ENCODE measurements around the gene C1QTNF2.

The C1QTNF2 gene

DNA sequence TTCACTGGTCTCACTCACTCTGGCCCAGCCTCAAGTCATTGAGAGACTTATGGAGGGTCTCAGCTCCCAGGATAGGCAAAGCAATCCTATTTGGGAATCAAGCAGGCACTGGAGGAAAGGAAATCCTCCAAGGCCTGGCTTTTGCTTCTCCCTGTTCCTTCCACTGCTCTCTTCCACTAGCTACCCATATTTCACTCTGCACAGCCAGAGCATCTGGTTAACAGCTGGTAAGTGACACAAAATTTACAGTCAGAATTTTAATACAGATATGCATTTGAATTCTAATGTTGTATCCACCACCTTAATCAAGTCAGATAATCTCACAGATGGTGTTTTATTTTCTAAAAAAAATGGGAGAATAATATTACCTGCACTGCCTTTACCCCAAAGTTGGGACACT, 868 bp upstream of the C1QTNF2 start:
- no peak for DNase-seq (ENCODE audit: low read depth)

DNA sequence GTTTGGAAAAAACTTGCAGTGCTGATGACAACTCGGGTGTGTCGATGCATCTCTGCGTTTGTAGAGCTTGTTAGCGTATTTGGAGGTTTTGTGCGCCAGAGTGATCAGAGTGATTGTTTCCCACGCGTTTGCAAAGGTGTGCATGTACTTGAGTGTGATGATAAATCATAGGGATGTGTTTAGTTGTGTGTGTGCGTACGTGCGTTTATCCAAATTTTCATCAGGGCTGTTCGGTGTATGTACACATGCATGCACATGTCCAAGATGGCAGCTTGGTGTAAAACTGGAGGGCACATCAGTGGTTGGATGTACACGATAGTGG, 248 bp upstream of the C1QTNF2 start:
- no peak for DNase-seq (ENCODE audit: low read depth)

DNA sequence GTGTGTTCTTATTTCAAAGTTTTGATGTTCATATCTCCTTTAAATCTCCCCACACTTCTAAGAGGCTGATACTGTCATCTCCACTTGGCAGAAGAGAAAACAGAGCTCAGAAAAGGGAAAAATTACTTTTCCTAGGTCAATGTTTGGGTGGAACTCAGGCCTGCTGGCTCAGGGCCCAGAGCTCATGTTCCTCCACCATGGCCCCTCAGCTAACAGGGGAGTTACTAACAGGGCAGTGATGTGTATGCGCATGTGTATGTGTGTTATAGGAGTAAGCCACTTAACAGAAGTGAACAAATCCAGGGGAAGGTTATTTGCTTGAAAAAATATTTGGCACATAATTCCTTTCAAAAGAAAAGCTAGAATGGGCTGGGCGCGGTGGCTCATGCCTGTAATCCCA, 2.5 kb downstream of the C1QTNF2 start:
- DNase-seq (ENCODE audit: low read depth) = no peak

DNA sequence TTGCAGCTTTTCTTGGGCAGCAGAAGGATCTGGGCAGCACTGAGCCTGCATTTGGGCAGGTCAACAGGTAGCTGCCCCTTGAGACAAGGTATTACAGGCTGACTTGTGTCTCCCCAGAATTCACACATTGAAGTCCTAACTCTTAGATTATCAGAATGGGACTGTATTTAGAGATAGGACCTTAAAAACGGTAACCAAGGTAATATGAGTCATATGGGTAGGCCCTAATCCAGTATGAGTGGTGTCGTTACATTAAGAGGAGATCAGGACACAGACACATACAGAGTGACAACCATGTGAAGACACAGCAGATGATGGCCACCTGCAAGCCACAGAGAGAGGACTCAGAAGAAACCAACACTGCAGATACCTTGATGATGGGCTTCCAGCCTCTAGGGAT, 3.2 kb downstream of the C1QTNF2 start:
- DNase-seq (ENCODE audit: low read depth) = no peak

DNA sequence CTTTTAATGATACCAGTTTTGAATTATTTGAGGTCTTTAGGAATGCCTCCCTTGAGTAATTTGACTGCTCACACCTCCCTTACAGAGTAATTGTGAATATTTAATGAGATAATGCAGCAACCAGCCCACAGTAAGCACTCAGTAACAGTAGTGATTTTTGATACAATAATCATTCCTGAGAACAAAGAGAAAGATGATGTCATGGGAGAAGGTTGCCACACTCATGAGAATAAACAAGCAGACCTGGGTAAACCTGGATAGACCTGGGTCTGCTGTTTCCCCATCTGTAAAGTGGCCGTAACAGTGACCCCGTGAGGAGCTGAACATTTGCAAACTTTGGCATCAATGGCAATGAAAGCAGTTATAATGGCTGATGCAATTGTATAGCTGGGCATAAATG, 4.2 kb downstream of the C1QTNF2 start:
- no peak for DNase-seq (ENCODE audit: low read depth)

DNA sequence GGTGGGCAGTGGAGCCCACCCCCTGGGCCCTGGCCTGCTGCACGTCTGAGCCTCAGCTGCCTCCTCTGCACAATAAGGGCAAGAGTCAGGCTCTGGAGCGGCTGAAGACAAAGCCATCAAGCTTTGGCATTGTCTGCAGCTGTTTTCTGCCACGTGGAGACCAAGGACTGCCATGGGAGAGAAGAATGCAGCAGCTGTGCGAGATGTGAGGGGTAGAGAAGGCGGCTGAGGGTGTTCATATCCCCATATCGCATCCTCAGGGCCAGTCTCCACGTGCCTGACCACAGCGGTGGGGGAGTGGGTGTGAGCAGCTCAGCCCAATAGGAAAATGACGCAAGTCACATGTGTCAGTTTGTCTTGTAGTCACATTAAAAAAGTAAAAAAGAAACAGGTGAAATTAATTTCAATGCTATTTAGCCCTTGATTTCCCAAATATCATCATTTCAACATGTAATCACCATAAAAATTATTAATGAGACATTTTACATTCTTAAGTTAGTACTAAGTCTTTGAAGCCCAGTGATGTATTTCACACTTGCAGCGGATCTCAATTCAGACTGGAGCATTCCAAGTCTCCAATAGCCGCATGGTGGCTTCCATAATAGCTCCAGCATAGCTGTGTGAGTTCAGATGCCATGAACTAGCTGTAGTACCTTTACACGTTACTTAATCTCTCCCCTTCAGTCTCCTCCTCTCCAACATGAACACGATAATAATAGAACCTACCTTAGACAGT, 6.6 kb downstream of the C1QTNF2 start:
- DNase-seq (ENCODE audit: low read depth) = no peak

DNA sequence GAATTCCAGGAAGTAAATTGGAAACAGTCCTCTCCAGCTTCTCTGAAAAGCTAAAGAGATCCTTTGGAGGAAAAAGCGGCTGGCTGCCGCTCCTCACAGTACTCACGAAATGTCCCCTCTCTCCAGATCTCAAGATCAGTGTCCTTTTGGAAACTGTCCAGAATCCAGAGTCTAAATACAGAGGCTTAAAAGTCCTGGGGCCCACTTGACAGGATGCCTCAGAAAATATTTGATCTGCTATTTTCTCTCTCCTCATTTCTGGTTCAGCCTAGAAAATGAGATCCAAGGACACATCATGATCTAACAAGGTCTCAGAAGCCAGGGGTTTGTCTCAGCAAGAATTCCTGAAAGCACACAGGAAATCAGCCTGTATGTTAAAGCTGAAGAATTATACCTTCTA, 7.2 kb downstream of the C1QTNF2 start:
- no peak for DNase-seq (ENCODE audit: low read depth)

DNA sequence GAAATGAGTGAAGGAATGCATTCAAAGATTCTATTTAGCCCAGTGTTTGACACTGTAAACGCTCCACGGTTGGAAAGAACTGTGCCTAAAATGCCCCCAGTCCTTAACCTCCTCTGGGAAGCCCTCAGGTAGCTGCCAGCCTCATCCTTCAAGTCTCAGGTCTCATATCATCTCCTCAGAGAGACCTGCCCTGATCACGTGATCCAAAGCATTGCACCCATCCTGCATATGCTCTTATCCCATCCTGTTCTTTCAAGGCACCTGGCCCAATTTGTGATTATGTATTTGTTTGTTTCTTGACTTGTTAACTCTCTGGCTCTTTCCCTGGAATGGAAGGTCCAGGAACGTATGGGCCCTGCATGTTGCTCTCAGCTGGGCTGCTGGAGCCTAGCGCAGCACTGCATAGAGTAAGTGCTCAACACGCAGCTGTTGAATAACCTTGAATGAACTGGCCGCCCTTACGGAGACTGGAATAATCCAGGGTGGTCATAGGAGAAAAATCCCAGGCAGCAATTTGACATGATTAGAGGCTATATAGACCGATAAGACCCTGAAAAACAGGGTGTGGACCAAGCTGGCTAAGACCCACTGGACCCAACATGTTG, 8.7 kb downstream of the C1QTNF2 start:
- no peak for DNase-seq (ENCODE audit: low read depth)

DNA sequence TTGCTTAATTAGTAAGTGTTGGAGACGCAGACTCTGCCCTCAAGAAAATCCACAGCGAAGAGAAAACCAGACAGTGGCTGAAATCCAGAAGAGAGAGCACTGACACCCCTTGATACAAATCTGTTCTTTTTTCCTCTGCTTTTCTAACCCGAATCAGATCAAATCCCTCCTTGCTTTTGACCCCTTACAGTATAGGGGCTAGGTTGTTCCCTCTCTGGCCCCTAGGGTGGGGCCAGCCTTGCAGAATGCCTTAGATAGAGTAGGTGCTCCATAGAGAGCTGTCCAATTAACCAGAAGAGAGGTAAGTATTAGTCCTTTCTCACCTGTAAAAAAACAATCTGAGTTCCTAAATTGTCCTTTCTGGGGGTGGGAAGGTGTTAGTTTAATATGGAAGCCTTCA, 10.1 kb downstream of the C1QTNF2 start:
- no peak for DNase-seq (ENCODE audit: low read depth)

DNA sequence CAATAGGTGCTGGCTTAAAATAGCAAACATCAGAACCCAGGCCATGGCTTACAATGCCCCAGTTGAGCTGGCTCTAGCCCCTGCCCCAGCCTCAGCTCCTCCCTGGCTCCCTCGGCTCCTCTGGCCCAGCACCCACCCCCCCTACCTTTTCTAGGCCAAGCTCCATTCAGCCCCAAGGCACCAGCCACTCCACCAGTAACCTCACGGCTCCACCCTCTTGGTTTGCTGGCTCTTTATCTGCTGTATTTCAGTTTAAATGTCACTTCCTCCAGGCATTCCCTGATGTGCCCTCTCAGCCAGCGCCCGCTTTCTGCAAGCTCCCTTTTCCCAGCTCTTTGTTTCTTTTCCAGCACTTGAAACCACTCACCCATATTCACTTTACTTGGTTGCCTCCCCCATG, 10.6 kb downstream of the C1QTNF2 start:
- DNase-seq (ENCODE audit: low read depth) = no peak

DNA sequence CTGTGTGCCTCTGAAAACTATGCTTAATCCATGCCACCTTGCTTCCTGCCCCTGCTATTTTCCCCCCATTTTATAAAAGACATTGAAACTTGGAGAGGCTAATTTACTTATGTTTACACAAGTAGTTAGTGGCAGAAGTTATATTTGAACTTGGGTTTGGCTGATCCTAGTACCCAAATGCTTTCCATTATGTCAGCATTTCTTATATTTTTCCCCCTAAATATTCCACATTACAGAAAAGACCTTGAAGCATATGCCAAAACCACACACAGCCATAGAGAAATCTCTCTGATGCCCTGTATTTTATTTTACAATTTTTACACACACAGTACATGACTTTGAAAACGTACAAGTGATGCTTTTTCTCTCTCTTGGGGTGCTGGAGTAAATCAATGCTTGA, 11.2 kb downstream of the C1QTNF2 start:
- no peak for DNase-seq (ENCODE audit: low read depth)

DNA sequence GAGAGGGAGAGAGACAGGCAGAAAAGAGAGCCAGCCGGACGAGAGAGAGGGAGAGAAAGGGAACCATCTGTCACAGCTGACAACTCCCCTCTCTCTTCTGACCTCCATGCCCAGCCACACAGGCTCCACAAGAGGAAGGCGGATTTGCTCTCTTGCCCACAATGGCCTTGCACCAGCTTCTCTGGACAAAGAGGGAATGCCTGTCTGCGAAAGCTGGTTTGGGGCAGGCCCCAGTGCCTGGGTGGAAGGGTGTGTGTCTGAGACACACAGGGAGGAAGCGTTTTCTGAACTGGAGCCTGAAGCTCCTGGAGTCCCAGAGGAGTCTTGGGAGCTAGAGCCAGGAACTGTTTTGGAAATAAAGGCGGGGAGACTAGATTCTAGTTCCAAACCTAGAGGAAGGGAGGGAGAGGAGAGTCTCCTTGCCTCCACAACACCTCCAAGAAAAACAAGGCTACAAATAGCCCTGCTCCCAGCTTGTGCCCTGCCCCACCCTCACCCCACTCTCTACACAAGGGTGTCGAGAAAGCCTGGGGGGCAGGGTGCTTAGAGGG, 12.5 kb downstream of the C1QTNF2 start:
- no peak for DNase-seq (ENCODE audit: low read depth)

DNA sequence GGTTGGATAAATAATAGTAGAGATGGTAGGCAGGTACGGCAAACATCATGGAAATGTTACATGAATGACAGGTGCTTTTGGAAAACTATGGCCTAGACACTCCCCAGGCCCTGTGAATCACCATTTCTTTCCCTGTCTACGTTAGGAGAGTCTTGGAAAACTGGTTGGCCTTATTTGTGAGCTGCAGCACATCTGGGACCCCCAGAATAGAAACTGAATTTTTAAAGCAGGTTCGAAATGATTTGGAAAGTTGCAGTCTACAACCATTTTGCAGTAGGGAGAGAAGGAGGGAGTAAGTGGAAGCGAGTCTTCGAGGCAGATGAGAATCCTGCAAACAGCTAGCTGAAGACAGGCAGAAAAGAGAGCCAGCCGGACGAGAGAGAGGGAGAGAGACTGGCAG, 13.0 kb downstream of the C1QTNF2 start:
- no peak for DNase-seq (ENCODE audit: low read depth)

DNA sequence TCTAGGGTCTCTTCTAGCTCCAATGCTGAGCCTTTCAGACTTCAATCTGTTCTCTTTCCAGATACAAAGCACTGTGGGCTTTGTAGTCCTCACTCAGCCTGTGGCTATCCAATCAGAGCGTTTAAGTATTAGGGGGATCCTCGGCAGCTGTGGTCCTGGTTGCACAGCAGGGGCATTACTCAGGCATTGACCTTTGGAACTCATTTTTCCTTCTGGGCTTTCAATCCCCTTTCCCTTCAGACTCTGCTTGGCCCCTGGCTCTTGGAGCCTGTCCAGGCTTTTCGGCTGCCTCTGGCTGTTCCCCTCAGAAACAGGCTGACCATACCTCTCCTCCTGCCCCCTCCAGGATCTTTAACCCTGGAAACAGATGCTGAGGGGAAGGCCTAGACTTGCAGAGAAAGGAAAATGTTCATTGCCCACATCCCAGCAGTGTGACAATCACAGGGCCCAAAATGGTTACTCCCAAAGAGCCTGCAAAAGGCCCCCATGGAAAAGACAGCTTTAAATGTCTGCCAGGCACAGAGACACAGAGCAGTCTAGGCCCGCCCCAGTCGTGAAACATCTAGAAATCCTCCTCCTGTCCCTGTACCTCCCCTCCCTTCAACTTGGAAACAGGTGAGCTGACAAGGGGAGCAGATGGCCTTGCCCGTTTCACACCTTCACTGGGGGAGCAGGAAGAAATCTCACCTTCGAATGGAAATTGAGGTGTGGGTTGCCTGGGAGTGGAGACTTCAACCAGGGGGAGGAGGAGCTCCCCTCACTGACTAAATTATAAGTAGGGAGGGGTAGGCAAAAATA, 13.7 kb downstream of the C1QTNF2 start:
- DNase-seq (ENCODE audit: low read depth) = no peak

DNA sequence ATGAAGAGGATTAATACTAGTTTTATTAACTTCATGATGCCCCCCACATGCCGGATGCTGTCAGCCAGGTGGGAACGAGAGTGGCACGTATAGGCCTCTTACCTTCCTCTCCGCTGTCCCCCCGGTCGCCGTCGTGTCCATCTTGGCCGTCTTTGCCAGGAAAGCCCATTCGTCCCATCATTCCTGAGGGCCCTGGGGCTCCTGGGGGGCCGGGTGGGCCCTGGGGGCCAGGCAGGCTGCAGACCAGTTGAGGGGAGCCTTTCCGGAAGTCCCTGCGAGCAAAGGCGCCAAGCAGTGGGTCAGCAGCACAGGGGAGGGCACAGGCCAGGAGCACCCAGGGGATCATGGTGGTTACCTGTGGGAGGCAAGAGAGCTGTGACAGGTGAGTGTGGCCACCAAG, 15.8 kb downstream of the C1QTNF2 start:
- DNase-seq (ENCODE audit: low read depth) = no peak

DNA sequence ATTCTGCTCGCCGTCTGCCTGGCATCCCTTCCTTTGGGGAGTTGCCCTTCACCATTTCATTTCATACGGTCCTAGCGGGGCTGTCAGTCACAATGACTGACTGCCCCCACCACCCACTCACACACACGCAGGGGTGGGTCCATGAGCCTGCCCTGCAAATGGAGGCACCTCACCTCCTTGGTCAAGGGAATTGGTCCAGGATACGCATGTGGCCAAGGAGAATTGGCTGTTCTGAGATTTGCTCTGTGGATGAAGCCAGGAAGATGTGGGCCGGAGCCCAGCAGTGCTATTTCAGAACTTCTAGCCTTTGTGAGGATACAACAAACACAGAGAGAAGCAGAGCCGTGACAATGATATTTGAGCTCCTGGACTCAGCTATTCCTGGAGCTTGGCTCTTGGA, 17.0 kb downstream of the C1QTNF2 start:
- DNase-seq (ENCODE audit: low read depth) = no peak

DNA sequence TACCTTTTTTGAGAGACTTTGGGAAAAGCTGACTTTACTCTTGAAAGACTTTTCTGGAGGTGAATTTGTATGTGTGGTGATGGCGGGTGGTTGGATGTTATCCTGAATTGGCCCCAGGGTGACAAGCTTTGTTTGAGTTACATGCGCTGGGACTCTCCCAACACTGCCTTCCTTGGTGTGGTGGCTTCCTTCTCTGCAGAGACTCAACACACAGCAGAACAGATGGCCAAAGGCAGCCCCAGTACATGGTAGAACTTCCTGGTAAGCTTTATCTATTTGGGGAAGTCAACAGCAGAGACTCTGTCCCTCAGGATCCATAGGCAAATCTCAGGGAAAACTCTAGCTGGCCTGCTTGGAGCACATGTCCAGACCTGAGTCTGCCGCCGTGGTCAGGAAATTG, 18.1 kb downstream of the C1QTNF2 start:
- no peak for DNase-seq (ENCODE audit: low read depth)

DNA sequence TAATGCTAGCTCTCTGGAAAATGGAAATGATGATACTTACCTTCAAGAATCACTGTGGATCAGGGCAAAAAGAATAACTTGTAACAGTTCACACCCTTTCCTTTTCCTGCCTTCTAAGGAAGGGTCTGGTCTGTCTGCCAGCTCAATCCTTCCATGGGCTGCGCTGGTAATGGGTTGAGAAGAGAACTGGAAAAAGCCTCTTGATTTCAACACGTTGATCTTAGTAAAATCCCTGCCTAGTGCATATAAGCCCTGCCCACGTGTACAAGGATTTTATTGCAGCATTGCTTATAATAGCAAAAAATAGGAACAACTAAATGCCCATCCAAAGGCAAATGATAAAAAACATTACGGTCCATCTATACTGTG, 20.5 kb downstream of the C1QTNF2 start:
- peak; percentile 12 for DNase-seq (ENCODE audit: low read depth)

DNA sequence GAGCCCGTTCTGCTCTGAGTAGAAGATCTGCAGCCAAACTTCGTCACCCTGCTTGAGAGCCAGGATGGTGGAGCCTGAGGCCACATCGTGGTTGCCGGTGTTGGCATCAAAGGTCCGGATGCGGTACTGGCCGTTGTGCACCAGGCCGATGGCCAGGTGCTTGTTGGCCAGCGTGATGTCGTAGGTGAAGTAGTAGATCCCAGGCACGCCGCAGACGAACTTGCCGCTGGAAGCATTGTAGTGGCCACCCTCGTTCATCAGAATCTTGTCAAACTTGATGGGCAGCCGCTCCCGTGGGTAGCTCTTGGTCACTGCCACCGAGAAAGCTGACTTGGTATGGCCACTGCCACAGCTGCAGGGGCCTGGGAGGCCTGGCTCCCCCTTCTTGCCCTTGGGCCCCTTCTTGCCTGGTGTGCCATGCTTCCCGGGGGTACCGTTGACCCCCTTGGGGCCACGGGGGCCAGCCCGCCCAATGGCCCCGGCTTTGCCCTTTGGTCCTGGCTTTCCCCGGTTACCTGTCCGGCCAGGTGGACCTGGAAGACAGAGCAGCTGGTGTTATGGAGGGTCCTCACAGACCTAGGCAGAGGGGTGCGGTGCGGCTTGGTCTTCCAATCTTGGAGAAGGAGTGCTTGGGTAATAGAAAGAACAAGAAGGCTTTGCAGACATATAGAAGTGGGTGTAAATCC, 21.0 kb downstream of the C1QTNF2 start:
- no peak for DNase-seq (ENCODE audit: low read depth)

DNA sequence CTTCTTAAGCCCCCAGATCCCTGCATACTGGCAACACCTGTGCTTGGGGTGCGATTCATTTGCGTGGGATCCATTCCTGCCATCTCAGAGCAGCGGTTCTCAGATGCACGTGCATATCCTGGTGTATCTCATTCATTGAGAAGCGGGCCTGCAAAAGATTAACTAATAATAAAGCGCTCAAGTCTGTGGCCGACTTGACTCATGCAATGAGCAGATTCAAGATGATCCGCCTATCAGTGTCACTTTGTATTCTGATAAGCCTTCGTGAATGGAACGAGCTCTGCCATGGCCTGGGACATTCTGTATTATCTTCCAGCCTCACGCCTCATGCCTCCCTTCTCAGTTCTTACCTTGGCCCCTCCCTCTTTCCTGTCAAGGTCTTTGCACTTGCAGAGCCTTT, 22.3 kb downstream of the C1QTNF2 start:
- DNase-seq (ENCODE audit: low read depth) = no peak

DNA sequence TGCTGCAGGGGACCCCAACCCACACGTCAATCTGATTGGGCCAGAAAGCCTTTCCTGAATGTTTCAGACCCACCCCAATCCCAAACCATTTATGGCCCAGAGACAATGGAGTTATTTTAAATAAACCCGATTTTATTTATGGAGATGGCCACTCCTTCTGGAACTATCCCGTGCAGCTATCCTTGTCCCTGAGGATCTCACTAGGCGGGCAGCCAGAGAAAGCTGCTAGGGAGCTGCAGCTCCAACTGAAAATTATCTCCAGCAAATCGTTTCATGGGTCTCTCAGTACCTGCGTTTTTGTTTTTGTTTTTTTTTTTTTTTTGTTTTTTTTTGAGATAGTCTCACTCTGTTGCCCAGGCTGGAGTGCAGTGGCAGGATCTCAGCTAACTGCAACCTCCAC, 23.0 kb downstream of the C1QTNF2 start:
- DNase-seq (ENCODE audit: low read depth) = no peak

DNA sequence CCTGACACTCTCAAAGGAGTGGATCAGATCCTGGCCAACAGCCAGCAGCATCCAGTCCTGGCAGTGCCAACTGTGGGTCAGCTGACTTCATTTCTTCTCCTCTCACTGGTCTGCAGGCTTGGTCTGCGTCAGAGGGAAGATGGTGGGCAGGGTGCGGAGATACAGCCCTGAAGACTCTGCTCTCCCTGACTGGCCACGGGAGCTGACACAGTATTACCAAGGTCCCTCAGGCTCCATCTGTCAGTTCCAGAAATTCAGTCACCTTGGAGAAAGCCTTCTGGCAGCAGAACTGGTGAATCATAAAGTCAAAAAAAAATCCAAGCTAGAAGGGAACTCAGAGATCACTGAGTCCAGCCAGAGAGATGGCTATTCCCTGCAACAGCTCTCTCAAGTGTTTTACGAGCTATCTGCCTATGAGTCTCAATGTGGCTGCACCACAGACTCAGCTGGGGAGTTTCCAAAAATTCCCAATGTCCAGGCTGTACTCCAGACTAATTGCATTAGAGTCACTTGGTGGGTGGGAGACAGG, 27.9 kb downstream of the C1QTNF2 start:
- peak; percentile 51 for DNase-seq (ENCODE audit: low read depth)

All from amniotic epithelial cell (primary cell).